ENCODE measurements around the gene NDUFAB1. TPM values are rescaled to one million over a fixed set of nuclear protein-coding genes. Genes with fewer than 3 reads are reported as not detected.
A peak's percentile ranks its signal among the peaks of the same experiment; 100 is the strongest.

NDUFAB1 gene
- total and polyA plus RNA-seq, 5 experiments from 2014 or later, result 36.8 to 220 (median 182) TPM

- H3K27ac Mint-ChIP-seq, result peak overlapping the region in 1 of 10 donors; percentile 67
- H3K4me3 Mint-ChIP-seq, result no peak overlapping the region
- DNase-seq, result no peak
Observed at GRCh38 chr16:23580391-23580790, 15.7 kb downstream of the NDUFAB1 start.

GRCh38 chr16:23579371-23579770 lies 16.7 kb downstream of the NDUFAB1 start:
- Mint-ChIP-seq H3K9me3 (no peaks in the 10 kb centered on the region), H3K4me1 (peaks cover 0 to 2% (median 0%) of the 10 kb centered on the region in 4 donors), H3K36me3 (peaks cover 0 to 71% (median 12%) of the 10 kb centered on the region in 3 donors), H3K4me3 (no peak overlapping the region), H3K27me3 (no peaks in the 10 kb centered on the region), H3K27ac (no peak overlapping the region)
- POLR2A ChIA-PET, result no interaction called here
- DNase-seq (no peak), ATAC-seq (no peak)

More at GRCh38 chr16:23580391-23580790, 15.7 kb downstream of the NDUFAB1 start:
- Mint-ChIP-seq H3K9me3 (no peaks in the 10 kb centered on the region), H3K27me3 (no peaks in the 10 kb centered on the region), H3K4me1 (peaks cover 0 to 3% (median 0%) of the 10 kb centered on the region in 4 donors), H3K36me3 (peaks cover 0 to 71% (median 10%) of the 10 kb centered on the region in 3 donors)
- POLR2A ChIA-PET, result interaction anchor here (0.7 kb wide), 1 partner anchor 206 kb away, joined by 3 read pairs; no protein-coding TSS in a partner anchor
- no peak for ATAC-seq

- Mint-ChIP-seq H3K36me3 (peaks cover 0 to 75% (median 10%) of the 10 kb centered on the region in 3 donors), H3K4me1 (no peaks in the 10 kb centered on the region), H3K4me3 (no peak overlapping the region), H3K9me3 (no peaks in the 10 kb centered on the region), H3K27me3 (no peaks in the 10 kb centered on the region), H3K27ac (peak overlapping the region in 3 of 10 donors; percentile 15 to 32 (median 18))
- POLR2A ChIA-PET, result no interaction called here
- ATAC-seq (no peak), DNase-seq (no peak)
Observed at GRCh38 chr16:23578101-23578830, 17.9 kb downstream of the NDUFAB1 start.

GRCh38 chr16:23577493-23577892 lies 18.6 kb downstream of the NDUFAB1 start:
- Mint-ChIP-seq H3K36me3 (peaks cover 0 to 75% (median 10%) of the 10 kb centered on the region in 3 donors), H3K4me3 (no peak overlapping the region), H3K9me3 (no peaks in the 10 kb centered on the region), H3K27ac (peak overlapping the region in 3 of 10 donors; percentile 15 to 66 (median 46)), H3K27me3 (no peaks in the 10 kb centered on the region), H3K4me1 (no peaks in the 10 kb centered on the region)
- ATAC-seq (no peak), DNase-seq (no peak)
- POLR2A ChIA-PET, result no interaction called here

- no peak for DNase-seq
- H3K4me1 Mint-ChIP-seq, result peaks cover 0 to 10% (median 0%) of the 10 kb centered on the region in 4 donors
Observed at GRCh38 chr16:23575834-23576233, 20.3 kb downstream of the NDUFAB1 start.

GRCh38 chr16:23573817-23574216 lies 22.3 kb downstream of the NDUFAB1 start:
- Mint-ChIP-seq H3K4me1 (peaks cover 0 to 15% (median under 1%) of the 10 kb centered on the region in 4 donors), H3K9me3 (no peaks in the 10 kb centered on the region), H3K27me3 (no peaks in the 10 kb centered on the region), H3K27ac (peak overlapping the region in 1 of 10 donors; percentile 70), H3K4me3 (no peak overlapping the region), H3K36me3 (peaks cover 0 to 73% (median 14%) of the 10 kb centered on the region in 3 donors)
- no peak for ATAC-seq
- POLR2A ChIA-PET, result no interaction called here
- no peak for DNase-seq

More at GRCh38 chr16:23575834-23576233, 20.3 kb downstream of the NDUFAB1 start:
- Mint-ChIP-seq H3K27me3 (no peaks in the 10 kb centered on the region), H3K4me3 (no peak overlapping the region), H3K27ac (peak overlapping the region in 3 of 10 donors; percentile 27 to 72 (median 43)), H3K9me3 (no peaks in the 10 kb centered on the region), H3K36me3 (peaks cover 0 to 75% (median 13%) of the 10 kb centered on the region in 3 donors)
- POLR2A ChIA-PET, result no interaction called here
- no peak for ATAC-seq

GRCh38 chr16:23572394-23572793 lies 23.7 kb downstream of the NDUFAB1 start:
- peaks cover 0 to 81% (median 13%) of the 10 kb centered on the region in 3 donors for H3K36me3 Mint-ChIP-seq
- no peak for ATAC-seq
- no peaks in the 10 kb centered on the region for H3K9me3 Mint-ChIP-seq
- H3K27ac Mint-ChIP-seq, result peak overlapping the region in 1 of 10 donors; percentile 48
- POLR2A ChIA-PET, result no interaction called here
- H3K4me1 Mint-ChIP-seq, result peaks cover 0 to 15% (median under 1%) of the 10 kb centered on the region in 4 donors
- H3K4me3 Mint-ChIP-seq, result no peak overlapping the region
- no peaks in the 10 kb centered on the region for H3K27me3 Mint-ChIP-seq
- no peak for DNase-seq

- no peaks in the 10 kb centered on the region for H3K27me3 Mint-ChIP-seq
- H3K36me3 Mint-ChIP-seq, result peaks cover 0 to 86% (median 13%) of the 10 kb centered on the region in 3 donors
- ATAC-seq (no peak), DNase-seq (no peak)
- H3K4me3 Mint-ChIP-seq, result no peak overlapping the region
- peaks cover 0 to 15% (median under 1%) of the 10 kb centered on the region in 4 donors for H3K4me1 Mint-ChIP-seq
- H3K27ac Mint-ChIP-seq, result peak overlapping the region in 3 of 10 donors; percentile 6 to 48 (median 15)
- H3K9me3 Mint-ChIP-seq, result no peaks in the 10 kb centered on the region
- POLR2A ChIA-PET, result no interaction called here
Observed at GRCh38 chr16:23571895-23572294, 24.2 kb downstream of the NDUFAB1 start.

- Mint-ChIP-seq H3K4me1 (peaks cover 0 to 15% (median under 1%) of the 10 kb centered on the region in 4 donors), H3K36me3 (peaks cover 0 to 92% (median 13%) of the 10 kb centered on the region in 3 donors), H3K27ac (peak overlapping the region in 3 of 10 donors; percentile 11 to 59 (median 15)), H3K4me3 (no peak overlapping the region), H3K27me3 (no peaks in the 10 kb centered on the region), H3K9me3 (no peaks in the 10 kb centered on the region)
- POLR2A ChIA-PET, result no interaction called here
- ATAC-seq, result no peak
- peak in 1 of 10 donors; percentile 6 for DNase-seq
Observed at GRCh38 chr16:23570992-23571632, 25.0 kb downstream of the NDUFAB1 start.

- H3K4me1 Mint-ChIP-seq, result peaks cover 0 to 15% (median 4%) of the 10 kb centered on the region in 4 donors
- POLR2A ChIA-PET, result interaction anchor here (1.0 kb wide), 1 partner anchor 29 kb away, joined by 3 read pairs; the partner anchor contains the start of gene NDUFAB1
- peaks cover 0 to 94% (median 27%) of the 10 kb centered on the region in 3 donors for H3K36me3 Mint-ChIP-seq
- DNase-seq (no peak), ATAC-seq (no peak)
- peak overlapping the region in 1 of 10 donors; percentile 40 for H3K27ac Mint-ChIP-seq
- H3K27me3 Mint-ChIP-seq, result no peaks in the 10 kb centered on the region
- no peak overlapping the region for H3K4me3 Mint-ChIP-seq
- no peaks in the 10 kb centered on the region for H3K9me3 Mint-ChIP-seq
Observed at GRCh38 chr16:23567602-23568001, 28.5 kb downstream of the NDUFAB1 start.

GRCh38 chr16:23566724-23567123 lies 29.4 kb downstream of the NDUFAB1 start:
- H3K27me3 Mint-ChIP-seq, result no peaks in the 10 kb centered on the region
- no peak for ATAC-seq
- H3K36me3 Mint-ChIP-seq, result peaks cover 0 to 94% (median 29%) of the 10 kb centered on the region in 3 donors
- H3K9me3 Mint-ChIP-seq, result no peaks in the 10 kb centered on the region
- peak overlapping the region in 2 of 10 donors; percentile 55 to 72 for H3K27ac Mint-ChIP-seq
- no peak overlapping the region for H3K4me3 Mint-ChIP-seq
- H3K4me1 Mint-ChIP-seq, result peaks cover 0 to 12% (median 4%) of the 10 kb centered on the region in 4 donors
- POLR2A ChIA-PET, result interaction anchor here (1.0 kb wide), 1 partner anchor 30 kb away, joined by 3 read pairs; the partner anchor contains the start of gene NDUFAB1
- no peak for DNase-seq

GRCh38 chr16:23564575-23565363 lies 31.3 kb downstream of the NDUFAB1 start:
- ATAC-seq, result no peak
- H3K27me3 Mint-ChIP-seq, result no peaks in the 10 kb centered on the region
- H3K4me1 Mint-ChIP-seq, result peaks cover 6 to 13% (median 13%) of the 10 kb centered on the region in 4 donors
- H3K36me3 Mint-ChIP-seq, result peaks cover 0 to 91% (median 20%) of the 10 kb centered on the region in 3 donors
- no peaks in the 10 kb centered on the region for H3K9me3 Mint-ChIP-seq
- POLR2A ChIA-PET, result no interaction called here
- H3K27ac Mint-ChIP-seq, result no peak overlapping the region
- no peak for DNase-seq
- no peak overlapping the region for H3K4me3 Mint-ChIP-seq

Data from naive thymus-derived CD8-positive, alpha-beta T cell (primary cell).